Measurements from ENCODE around the gene ALX4.

Gene ALX4

DNA sequence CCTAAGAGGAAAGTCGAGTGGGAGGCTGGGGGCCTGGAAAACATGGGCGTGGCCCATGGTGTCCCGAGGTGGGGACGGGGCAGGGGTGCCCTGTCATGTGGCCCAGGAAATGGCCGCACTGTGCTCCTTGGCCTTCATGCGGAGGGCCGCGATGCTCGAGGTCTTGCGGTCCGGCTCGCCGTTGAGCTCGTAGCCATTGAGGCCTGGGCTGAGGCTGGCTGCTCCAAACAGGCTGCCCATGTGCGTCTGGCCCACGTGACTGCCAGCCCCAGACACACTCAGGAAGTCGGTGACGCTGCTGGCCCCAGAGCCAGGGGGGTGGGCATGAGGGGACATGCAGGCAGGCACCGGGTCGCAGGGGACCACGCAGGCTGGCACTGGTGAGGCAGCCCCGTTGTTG lies 45.2 kb downstream of the ALX4 start:
- TF ChIP-seq CTCF (IDR thresholded peaks at IDR 0.05; ENCODE audit: low read depth, low read length), result no peak
- DNase-seq (ENCODE audit: low read depth in 2 of 2), result no peak
- H3K4me3 ChIP-seq (replicated peaks in 1 of 2; ENCODE audit: low read depth in 2 of 2, low read length in 2 of 2), result no peak overlapping the region

DNA sequence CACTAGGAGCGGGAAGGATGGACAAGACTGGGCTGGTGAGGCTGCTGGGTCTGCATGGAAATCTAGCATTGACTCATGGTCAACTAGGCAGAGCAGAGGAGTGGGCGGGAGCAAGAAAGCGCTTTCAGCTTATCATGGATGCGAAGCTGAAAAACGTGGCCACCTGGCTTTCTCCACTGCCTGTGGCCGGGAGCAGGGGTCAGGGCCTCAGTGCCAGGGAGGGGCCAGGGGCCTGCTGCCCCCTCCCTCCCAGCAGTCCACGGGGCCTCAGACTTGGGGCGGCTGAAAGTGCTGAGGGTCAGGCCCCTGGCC lies 45.5 kb downstream of the ALX4 start:
- TF ChIP-seq CTCF (IDR thresholded peaks at IDR 0.05; ENCODE audit: low read depth, low read length), result no peak
- no peak for DNase-seq (ENCODE audit: low read depth in 2 of 2)
- no peak overlapping the region for H3K4me3 ChIP-seq (replicated peaks in 1 of 2; ENCODE audit: low read depth in 2 of 2, low read length in 2 of 2)

DNA sequence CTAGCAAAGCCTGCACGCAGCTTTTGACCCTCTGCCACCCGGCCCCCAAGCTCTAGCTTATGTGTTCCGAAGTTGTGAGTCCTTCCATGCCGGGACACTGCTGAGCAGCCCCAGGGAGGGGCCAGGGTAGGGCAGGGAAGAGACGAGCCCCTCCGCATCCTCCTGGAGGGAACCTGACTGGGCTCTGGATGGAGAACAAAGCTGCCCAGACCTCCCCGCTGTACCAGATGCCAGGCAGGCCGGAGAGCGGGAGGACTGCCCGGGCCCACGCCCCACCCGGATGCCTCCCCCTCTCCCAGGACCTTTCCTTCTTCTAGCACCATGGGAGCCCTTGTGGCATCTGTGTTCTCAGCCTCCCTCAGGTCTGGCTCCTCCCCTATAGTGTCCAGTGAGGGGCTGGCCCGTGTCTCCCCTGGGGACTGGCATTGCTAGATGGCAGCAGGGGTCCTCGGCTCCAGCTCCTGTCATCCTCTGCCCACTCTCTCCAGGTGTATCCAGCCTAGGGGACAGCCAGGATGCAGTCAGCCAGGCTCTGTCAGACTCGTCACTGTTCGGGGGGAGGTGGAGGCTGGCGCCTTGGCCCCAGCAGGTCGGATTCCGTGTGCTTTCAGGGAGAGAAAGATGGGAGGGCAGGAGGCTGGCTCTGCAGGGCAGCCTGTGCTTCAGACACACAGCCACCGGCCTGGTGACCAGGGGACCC lies 46.1 kb downstream of the ALX4 start:
- no peak for DNase-seq (ENCODE audit: low read depth in 2 of 2)
- no peak overlapping the region for H3K4me3 ChIP-seq (replicated peaks in 1 of 2; ENCODE audit: low read depth in 2 of 2, low read length in 2 of 2)
- TF ChIP-seq CTCF (IDR thresholded peaks at IDR 0.05; ENCODE audit: low read depth, low read length), result no peak

DNA sequence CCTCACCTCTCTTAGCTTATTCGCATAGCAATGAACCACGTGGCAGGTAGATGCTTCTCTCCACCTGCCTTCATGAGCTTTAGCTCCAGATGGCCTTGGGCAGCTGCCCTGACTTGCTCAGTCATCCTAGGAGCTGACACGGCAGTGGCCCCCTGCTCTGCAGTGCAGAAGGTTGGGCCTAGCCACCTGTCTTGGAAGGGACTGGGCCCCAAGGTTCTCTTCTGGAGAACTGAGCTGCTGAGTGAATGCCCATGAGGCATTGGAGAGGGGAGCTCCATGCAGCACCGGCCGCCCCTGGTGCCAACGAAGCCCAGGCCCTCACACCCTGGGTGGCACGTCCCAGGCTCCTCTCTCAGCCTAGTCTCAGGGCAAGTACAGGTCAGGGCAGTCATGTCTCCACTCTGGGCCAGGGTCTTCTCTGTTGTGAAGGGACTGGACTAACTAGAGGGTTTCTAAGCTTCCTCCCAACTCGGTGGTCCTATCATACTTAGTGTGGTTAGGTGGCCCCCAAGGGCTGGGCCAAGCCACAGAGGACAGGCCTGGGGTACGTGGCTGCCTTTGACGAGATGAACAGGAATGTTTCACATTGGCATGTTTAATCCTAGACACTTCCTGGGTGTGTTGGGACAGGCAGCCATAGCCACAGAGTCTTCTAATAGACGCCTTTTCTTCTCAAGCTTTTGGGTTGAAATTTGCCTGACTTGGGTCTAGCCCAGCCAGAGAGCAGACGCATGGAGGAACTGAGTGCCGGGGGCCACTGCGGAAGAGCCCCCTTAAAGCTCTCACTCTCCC lies 47.9 kb downstream of the ALX4 start:
- no peak for TF ChIP-seq CTCF (IDR thresholded peaks at IDR 0.05; ENCODE audit: low read depth, low read length)
- no peak overlapping the region for H3K4me3 ChIP-seq (replicated peaks in 1 of 2; ENCODE audit: low read depth in 2 of 2, low read length in 2 of 2)
- DNase-seq (ENCODE audit: low read depth in 2 of 2), result no peak

DNA sequence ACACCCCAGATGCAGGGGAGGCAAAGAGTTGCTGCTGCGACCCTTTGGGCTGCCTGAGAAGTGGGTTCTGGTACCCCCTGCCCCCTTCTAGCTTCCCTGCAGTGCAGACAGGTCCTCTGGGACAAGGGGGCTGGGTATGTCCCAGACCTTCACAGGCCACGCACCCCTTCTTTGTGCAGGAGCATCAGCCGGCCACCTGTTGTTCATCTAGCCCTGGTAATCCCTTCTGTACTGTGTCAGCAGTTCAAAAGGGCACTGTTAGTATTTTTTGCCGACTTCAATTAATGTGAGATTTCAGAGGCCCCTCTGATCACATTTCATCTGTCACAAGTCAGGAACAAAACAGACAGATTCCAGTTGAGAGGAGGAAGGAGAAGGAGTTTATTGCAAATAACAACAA lies 49.9 kb downstream of the ALX4 start:
- no peak for DNase-seq (ENCODE audit: low read depth in 2 of 2)
- H3K4me3 ChIP-seq (replicated peaks in 1 of 2; ENCODE audit: low read depth in 2 of 2, low read length in 2 of 2), result no peak overlapping the region
- no peak for TF ChIP-seq CTCF (IDR thresholded peaks at IDR 0.05; ENCODE audit: low read depth, low read length)

DNA sequence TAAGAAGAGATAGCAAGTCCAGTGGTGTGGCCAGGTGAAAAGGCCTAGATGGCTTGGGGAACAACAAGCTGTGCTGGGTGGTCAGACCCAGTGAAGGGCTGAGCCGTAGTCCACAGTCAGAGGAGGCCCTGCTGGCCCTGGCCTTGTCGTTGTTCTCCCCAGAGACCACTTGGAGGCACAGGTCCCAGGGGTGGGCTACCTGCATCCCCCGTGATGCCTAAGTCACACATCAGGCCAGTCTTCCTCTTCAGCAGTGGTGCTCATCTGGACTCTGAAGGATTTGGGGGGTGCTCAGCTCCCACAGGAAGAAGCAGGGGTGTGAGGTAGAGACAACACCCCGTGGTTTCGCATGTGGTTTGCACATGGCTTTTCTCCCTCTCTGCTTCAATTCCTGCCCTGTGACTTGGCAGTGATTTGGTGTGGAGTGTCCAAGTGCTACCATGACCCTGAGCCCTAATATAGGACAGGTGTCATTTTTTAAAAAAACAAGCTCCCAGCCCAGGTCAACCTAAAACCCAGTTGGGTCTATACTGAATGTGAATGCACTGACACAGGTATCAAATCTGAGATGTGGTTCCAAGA lies 51.0 kb downstream of the ALX4 start:
- no peak for DNase-seq (ENCODE audit: low read depth in 2 of 2)
- no peak for TF ChIP-seq CTCF (IDR thresholded peaks at IDR 0.05; ENCODE audit: low read depth, low read length)
- H3K4me3 ChIP-seq (replicated peaks in 1 of 2; ENCODE audit: low read depth in 2 of 2, low read length in 2 of 2), result no peak overlapping the region
